ENCODE results near the gene YY1AP1.
"Not testable (repeated sequence)": the region's sequence is repeated elsewhere in the genome, so short reads cannot be mapped to it uniquely, and the experiment has no call there.

YY1AP1 gene

DNA sequence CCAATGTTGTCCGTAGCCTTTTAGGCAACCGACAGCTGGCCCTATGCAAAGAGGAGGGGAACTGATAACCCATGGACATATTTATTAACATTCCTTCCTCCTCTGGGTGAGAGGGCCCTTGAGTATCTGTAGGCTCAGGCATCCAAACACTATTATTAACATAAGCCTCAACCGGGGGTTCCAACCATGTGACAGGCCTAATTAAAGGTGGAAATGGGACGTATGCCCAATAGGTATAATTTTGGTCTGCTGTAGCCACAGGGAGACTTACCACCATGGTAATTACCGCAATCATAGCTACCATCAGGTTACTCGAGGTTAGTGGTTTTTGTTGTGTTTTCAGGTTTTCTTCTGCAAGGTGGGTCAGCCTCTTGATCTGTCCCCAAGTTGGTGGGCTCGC lies 5.6 kb upstream of the YY1AP1 start:
- DNase-seq = no peak

DNA sequence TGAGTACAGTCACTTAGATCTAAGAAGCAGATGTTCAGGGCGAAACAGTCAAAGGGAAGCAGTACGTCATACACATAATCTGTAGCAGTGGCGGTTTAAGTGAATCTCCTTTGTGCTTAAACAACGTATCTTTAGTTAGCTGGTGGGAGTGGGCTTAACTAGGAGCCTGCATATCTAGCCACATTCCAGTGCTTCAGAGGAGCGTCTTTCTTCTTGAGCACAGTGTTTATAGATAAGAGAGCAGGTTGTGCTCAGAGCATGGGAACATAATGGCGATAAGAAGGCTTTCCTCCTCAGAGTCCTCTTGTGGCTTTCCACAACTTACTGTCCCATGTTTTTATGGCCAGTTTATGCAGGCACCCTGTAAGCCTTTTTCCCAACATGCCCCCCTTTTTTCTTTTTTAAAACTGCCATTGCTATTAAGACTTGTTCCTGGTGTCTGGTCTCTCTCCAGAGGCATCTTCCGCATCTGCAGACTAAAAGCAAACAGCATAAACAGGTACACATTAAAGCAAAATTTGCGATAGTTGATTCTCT lies 3.5 kb upstream of the YY1AP1 start:
- no peak for DNase-seq

DNA sequence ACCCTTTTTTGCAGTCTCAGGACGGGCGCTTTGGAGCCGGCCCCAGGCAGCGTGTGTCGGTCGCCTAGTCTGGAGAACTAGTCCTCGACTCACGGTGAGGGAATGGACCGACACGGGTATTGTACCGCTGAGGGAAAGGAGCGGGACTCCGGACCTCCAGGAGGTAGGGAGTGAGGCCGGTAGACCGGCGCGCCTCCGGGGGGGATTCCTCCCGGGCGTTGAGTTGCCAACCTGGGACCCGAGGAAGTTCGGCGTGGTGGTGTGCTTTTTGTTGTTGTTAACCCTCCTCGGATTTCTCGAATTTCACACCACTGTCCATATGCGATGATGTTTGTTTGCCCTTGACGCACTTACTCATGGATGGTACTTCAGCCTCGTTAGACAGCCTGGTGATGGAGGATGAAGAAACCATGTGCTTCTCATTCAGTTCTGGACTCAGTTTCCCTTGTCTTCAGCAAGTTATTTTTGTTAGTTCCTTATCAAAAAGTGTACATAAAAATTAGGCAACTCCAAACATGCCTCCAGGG lies 570 bp upstream of the YY1AP1 start, which contains the start of gene DAP3:
Gene DAP3 (plus strand): TSS at position 11 of the 527 bp plus-strand sequence. CDS start 20,689 bp downstream, outside the sequence.
- not testable (repeated sequence) for DNase-seq

GRCh38 chr1:155687705-155688323 lies 760 bp downstream of the YY1AP1 start:
- not testable (repeated sequence) for DNase-seq

DNA sequence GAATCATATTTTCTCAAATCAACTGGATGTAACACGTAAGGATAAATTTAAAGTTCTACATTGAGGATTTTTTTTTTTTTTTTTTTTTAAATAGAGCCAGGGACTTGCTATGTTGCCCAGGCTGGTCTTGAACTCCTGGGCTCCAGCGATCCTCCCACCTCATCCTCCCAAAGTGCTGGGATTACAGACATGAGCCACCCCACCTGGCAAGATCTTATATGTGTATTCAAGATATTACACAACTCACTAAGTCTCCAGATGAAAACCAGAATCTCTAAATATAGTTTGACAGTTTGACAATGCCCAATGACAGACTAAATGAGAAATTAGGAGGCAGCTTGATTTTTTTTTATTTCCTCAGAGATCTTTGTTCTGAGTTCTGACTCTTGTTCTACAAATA lies 6.8 kb downstream of the YY1AP1 start:
- no peak for DNase-seq

GRCh38 chr1:155680531-155680930 lies 8.0 kb downstream of the YY1AP1 start:
- no peak for DNase-seq

GRCh38 chr1:155678992-155679391 lies 9.6 kb downstream of the YY1AP1 start:
- not testable (repeated sequence) for DNase-seq

DNA sequence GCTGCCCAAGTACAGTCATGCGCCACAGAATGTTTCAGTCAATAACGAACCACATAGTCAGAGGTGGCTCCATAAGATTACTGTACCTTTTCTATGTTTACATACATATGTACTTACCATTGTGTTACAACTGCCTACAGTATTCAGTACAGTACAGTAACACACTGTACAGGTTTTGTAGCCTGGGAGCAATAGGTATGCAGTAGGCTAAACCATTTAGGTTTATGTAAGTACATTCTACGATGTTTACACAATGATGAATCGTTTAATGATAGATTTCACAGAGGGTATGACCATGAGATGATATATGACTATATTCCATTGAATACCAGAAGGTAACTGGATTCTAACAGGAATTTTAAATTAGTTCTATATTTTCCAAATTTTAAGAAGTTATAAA lies 10.5 kb downstream of the YY1AP1 start:
- no peak for DNase-seq

- no peak for DNase-seq
These were observed 15.6 kb downstream of the YY1AP1 start for GRCh38 chr1:155673003-155673402.

DNA sequence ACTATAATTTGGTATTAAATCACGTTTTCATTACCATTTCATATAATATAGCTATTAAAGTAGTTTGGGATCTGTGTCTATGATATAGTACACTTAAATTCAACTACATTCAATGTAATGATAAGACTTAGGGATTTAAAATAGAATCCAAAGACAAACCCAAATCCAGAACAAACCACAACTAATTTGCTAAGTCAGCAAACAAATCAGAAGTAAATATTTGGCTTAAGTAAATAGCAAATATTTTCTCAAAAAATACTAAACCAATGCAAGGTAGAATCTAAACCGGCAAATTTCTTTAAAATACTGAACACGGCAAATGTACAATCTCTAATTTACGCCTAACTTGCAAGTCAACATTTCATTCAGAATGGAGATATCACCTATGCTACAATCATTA lies 16.8 kb downstream of the YY1AP1 start:
- no peak for DNase-seq

DNA sequence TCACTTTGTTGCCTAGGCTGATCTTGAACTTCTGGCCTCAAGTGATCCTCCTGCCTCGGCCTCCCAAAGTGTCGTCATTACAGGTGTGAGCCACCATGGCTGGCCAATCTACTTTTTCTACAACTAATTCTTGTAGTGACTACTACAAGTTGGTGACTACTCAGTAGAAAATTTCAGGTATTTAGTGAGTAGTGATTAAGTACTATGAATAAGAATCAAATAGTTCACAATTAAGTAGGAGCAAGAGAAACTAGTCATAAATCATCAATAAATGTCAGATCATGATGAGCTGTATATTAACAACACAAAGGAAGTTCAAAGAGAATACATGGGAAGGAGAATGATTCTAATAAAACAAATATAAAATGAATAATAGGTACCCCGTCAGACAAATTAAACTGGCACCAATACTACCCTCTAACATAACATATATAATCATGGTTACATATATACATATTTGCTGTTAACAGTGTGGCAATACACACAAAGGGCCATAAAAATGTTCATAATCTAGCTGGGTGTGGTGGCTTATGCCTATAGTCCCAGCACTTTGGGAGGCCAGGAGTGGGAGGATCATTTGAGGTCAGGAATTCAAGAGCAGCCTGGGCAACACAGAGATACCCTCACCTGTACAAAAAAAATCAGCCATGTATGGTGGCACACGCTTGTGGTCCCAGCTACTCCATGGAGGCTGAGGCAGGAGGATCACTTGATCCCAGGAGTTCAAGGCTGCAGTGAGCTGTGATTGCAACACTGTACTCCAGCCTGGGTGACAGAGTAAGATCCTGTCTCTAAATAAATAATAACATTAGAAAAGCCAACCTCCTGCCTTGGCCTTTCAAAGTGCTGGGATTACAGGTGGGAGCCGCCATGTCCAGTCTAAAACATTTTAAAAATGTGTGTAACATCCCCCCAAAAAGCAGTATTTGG lies 19.1 kb downstream of the YY1AP1 start:
- DNase-seq = no peak

DNA sequence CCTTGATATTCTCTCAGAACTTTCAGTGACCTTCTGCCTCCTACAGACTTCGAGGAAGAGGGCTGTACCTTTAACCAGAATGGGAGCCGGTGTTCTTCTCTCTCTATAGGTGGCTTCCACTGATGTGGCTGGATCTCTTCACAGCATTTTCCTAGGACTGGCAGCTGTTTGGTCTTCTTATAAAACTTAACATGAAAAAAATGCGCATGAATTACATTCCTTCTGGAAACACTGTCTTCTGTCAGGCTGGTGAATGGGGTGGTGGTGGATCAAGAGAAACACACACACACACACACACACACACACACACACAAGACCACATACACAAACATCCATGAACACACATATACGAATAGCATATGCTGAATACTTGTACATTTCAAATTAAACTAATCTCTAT lies 27.3 kb downstream of the YY1AP1 start:
- not testable (repeated sequence) for DNase-seq

- DNase-seq = no peak
These were observed 31.1 kb downstream of the YY1AP1 start for GRCh38 chr1:155657463-155657862.

GRCh38 chr1:155652951-155653350 lies 35.6 kb downstream of the YY1AP1 start:
- no peak for DNase-seq

DNA sequence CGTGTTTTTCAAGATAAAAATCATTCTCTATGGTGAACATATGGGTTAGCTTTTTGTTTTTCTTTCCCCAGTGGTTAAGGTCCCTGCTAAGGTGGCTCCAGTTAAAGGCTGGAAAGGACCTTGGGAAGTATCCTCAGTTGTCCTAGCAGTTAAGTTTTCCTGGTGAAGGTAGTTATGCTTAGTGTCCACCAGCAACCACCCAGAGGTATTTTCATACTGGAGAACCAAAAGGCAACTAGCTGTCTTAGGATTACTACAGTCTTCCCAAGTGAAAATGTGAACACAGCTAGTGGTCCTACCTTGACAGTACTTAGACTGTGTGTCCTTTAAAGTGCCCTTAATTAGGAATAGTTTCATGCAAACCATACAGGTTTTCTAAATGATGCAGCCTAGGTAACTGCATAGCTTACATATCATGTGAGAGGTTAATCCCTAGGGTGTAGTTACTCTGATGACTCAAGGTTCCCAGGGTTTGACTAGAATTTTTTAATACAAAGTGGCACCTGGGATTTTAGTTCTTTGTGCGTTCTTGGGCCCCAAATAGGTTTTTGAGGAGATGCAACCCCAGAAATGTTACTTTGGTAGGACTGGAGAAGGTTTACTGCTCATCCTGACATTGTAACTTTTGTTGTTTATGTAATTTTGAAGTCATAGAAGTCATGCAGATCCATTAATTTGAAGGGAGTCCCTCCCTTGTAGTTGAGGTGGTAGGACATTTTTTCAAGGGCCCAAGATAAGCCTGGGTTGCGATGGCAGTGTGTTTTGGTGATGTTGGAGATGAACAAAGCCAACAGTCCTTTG lies 36.5 kb downstream of the YY1AP1 start:
- DNase-seq = no peak

- DNase-seq = peak; percentile 58
These were observed 38.3 kb downstream of the YY1AP1 start for GRCh38 chr1:155650231-155650757.

DNA sequence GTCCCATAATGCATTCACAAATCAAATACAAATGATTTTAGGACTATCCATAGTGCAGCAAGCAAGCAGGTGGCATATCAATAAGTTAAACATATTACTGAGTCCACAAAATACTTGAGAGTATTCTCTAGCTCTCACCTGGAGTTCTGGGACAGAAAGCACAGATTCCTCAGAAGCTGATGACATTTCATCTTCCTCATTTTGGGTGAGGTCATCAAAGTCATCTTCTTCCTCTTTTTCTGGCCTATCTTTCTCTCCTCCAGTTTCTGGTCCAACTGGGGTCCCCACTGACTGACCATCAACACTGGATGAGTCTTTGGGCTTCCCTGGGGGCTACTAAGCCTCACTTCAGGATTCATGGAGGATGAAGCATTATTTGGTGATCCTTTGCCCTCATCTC lies 38.9 kb downstream of the YY1AP1 start:
- no peak for DNase-seq

GRCh38 chr1:155648207-155649147 lies 40.1 kb downstream of the YY1AP1 start:
- DNase-seq = peak; percentile 19

- DNase-seq = peak; percentile 26
These were observed 42.3 kb downstream of the YY1AP1 start for GRCh38 chr1:155646307-155646706.

- no peak for DNase-seq
These were observed 42.9 kb downstream of the YY1AP1 start for GRCh38 chr1:155645648-155646047.

DNA sequence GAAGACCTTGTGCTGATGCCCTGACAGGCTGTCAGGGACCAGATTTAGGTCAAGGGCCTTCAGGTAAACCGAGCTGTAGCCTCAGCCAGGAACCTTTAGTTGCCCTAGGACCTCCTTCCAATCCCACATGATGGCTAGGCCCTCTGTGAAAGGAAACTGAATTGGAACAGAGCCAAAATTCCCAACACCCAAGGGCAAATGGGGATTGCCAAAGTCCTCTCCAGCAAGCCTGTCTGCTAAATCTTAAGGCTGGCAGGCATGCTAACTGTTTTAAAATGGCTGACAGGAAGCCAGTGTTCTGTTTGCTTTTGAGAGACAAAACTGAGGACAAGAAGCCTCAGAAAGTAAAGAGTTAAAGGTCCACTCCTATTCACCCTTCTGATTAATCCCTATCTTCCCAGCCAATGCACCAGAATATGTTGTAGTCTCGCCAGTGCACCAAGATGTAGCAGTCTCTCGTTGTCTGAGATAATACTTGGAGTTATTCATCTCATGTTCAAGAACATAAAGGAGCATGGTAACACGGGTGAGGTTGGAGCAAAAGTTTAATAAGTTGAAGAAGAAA lies 43.5 kb downstream of the YY1AP1 start:
- DNase-seq = no peak

Data from SIG-M5 (cell line).